ENCODE measurements around the gene PRODH2.

The PRODH2 gene

GRCh38 chr19:35759697-35760096 is 52.9 kb downstream of the PRODH2 start:
- Histone ChIP-seq H3K4me1 (ENCODE audit: control insufficient read depth in 5 of 5, insufficient read depth in 5 of 5, low read length in 5 of 5) (peaks cover 0 to 43% (median 34%) of the 10 kb centered on the region in 5 donors), H3K27me3 (ENCODE audit: control insufficient read depth in 5 of 5, insufficient read depth in 4 of 5, low read length in 5 of 5) (no peaks in the 10 kb centered on the region), H3K9me3 (ENCODE audit: control insufficient read depth in 5 of 5, low read length in 5 of 5) (peaks cover 0 to 2% (median 0%) of the 10 kb centered on the region in 5 donors), H3K27ac (ENCODE audit: low read depth, low read length) (no peak overlapping the region), H3K9ac (ENCODE audit: low read length in 5 of 5) (no peak overlapping the region), H3K36me3 (ENCODE audit: control insufficient read depth in 5 of 5, insufficient read depth in 5 of 5, low read length in 5 of 5) (peaks cover 0 to 22% (median 15%) of the 10 kb centered on the region in 5 donors), H3K4me3 (ENCODE audit: low read depth in 1 of 5, low read length in 5 of 5) (no peak overlapping the region)

GRCh38 chr19:35757749-35758608 is 54.7 kb downstream of the PRODH2 start, which contains the start of gene PROSER3:
PROSER3 (plus strand) TSS chr19:35758176; CDS start chr19:35758216, 40 bp downstream.
- peak within 1 kb of the TSS; percentile 98 to 99 (median 99) for H3K4me3 ChIP-seq (ENCODE audit: low read depth in 1 of 5, low read length in 5 of 5)
- H3K4me1 ChIP-seq (ENCODE audit: control insufficient read depth in 5 of 5, insufficient read depth in 5 of 5, low read length in 5 of 5): peaks cover 0 to 52% (median 45%) of the 10 kb centered on the region in 5 donors

DNA sequence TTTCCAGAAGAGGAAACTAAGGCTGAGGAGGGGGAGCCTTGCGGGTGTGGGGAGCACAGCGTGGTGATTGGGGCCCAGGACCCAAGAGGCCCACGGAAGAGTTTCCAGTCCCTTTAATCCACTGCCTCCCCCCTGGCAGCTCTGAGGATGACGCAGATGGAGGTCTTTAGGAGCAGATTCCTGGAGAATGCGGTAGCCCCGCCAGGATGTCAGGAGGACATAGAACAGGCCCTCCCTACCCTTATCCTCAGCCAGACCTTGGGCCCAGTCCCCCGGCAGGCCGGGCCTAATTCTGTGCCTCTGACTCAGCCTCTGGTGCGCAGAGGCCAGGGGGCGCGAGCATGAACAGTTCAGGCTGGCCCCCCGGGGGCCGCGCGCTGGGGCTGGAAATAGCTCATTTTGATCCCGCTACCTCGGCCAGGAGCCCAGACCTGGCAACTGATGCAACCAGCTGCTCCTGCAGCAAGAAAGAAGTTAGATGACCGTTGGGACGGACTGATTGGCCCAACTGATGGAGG is 55.4 kb downstream of the PRODH2 start:
- H3K36me3 ChIP-seq (ENCODE audit: control insufficient read depth in 5 of 5, insufficient read depth in 5 of 5, low read length in 5 of 5): peaks cover 0 to 36% (median 28%) of the 10 kb centered on the region in 5 donors
- H3K4me1 ChIP-seq (ENCODE audit: control insufficient read depth in 5 of 5, insufficient read depth in 5 of 5, low read length in 5 of 5): peaks cover 0 to 54% (median 45%) of the 10 kb centered on the region in 5 donors
- H3K9me3 ChIP-seq (ENCODE audit: control insufficient read depth in 5 of 5, low read length in 5 of 5): peaks cover 0 to 2% (median 0%) of the 10 kb centered on the region in 5 donors
- H3K27me3 ChIP-seq (ENCODE audit: control insufficient read depth in 5 of 5, insufficient read depth in 4 of 5, low read length in 5 of 5): no peaks in the 10 kb centered on the region
- H3K9ac ChIP-seq (ENCODE audit: low read length in 5 of 5): peak overlapping the region; percentile 26 to 92 (median 71)
- H3K4me3 ChIP-seq (ENCODE audit: low read depth in 1 of 5, low read length in 5 of 5): peak overlapping the region; percentile 40 to 99 (median 98)
- H3K27ac ChIP-seq (ENCODE audit: low read depth, low read length): peak overlapping the region; percentile 96

More at GRCh38 chr19:35757749-35758608, 54.7 kb downstream of the PRODH2 start, which contains the start of gene PROSER3:
- peak within 1 kb of the TSS; percentile 73 to 92 (median 90) for H3K9ac ChIP-seq (ENCODE audit: low read length in 5 of 5)
- H3K27me3 ChIP-seq (ENCODE audit: control insufficient read depth in 5 of 5, insufficient read depth in 4 of 5, low read length in 5 of 5): no peaks in the 10 kb centered on the region
- peaks cover 0 to 2% (median 0%) of the 10 kb centered on the region in 5 donors for H3K9me3 ChIP-seq (ENCODE audit: control insufficient read depth in 5 of 5, low read length in 5 of 5)
- H3K36me3 ChIP-seq (ENCODE audit: control insufficient read depth in 5 of 5, insufficient read depth in 5 of 5, low read length in 5 of 5): peaks cover 0 to 32% (median 21%) of the 10 kb centered on the region in 5 donors
- peak within 1 kb of the TSS; percentile 96 for H3K27ac ChIP-seq (ENCODE audit: low read depth, low read length)

- H3K9me3 ChIP-seq (ENCODE audit: control insufficient read depth in 5 of 5, low read length in 5 of 5): peaks cover 0 to 2% (median 0%) of the 10 kb centered on the region in 5 donors
- no peaks in the 10 kb centered on the region for H3K27me3 ChIP-seq (ENCODE audit: control insufficient read depth in 5 of 5, insufficient read depth in 4 of 5, low read length in 5 of 5)
- peak within 1 kb of the TSS; percentile 96 for H3K27ac ChIP-seq (ENCODE audit: low read depth, low read length)
- H3K4me3 ChIP-seq (ENCODE audit: low read depth in 1 of 5, low read length in 5 of 5): peak within 1 kb of the TSS; percentile 71 to 99 (median 98)
- peak within 1 kb of the TSS; percentile 35 to 92 (median 71) for H3K9ac ChIP-seq (ENCODE audit: low read length in 5 of 5)
- H3K36me3 ChIP-seq (ENCODE audit: control insufficient read depth in 5 of 5, insufficient read depth in 5 of 5, low read length in 5 of 5): peaks cover 0 to 36% (median 28%) of the 10 kb centered on the region in 5 donors
- H3K4me1 ChIP-seq (ENCODE audit: control insufficient read depth in 5 of 5, insufficient read depth in 5 of 5, low read length in 5 of 5): peaks cover 0 to 59% (median 45%) of the 10 kb centered on the region in 5 donors
Measured at GRCh38 chr19:35756377-35757230, 56.0 kb downstream of the PRODH2 start, which contains the start of gene HSPB6. HSPB6 (minus strand) TSS chr19:35757029; CDS start chr19:35757008, 21 bp downstream.

- Histone ChIP-seq H3K27ac (ENCODE audit: low read depth, low read length) (peak overlapping the region; percentile 96), H3K9me3 (ENCODE audit: control insufficient read depth in 5 of 5, low read length in 5 of 5) (peaks cover 0 to under 1% (median 0%) of the 10 kb centered on the region in 5 donors), H3K27me3 (ENCODE audit: control insufficient read depth in 5 of 5, insufficient read depth in 4 of 5, low read length in 5 of 5) (no peaks in the 10 kb centered on the region), H3K9ac (ENCODE audit: low read length in 5 of 5) (peak overlapping the region; percentile 35 to 92 (median 71)), H3K36me3 (ENCODE audit: control insufficient read depth in 5 of 5, insufficient read depth in 5 of 5, low read length in 5 of 5) (peaks cover 0 to 30% (median 26%) of the 10 kb centered on the region in 5 donors), H3K4me3 (ENCODE audit: low read depth in 1 of 5, low read length in 5 of 5) (peak overlapping the region; percentile 71 to 99 (median 98)), H3K4me1 (ENCODE audit: control insufficient read depth in 5 of 5, insufficient read depth in 5 of 5, low read length in 5 of 5) (peaks cover 0 to 59% (median 45%) of the 10 kb centered on the region in 5 donors)
Measured at GRCh38 chr19:35755550-35756376, 56.9 kb downstream of the PRODH2 start.

DNA sequence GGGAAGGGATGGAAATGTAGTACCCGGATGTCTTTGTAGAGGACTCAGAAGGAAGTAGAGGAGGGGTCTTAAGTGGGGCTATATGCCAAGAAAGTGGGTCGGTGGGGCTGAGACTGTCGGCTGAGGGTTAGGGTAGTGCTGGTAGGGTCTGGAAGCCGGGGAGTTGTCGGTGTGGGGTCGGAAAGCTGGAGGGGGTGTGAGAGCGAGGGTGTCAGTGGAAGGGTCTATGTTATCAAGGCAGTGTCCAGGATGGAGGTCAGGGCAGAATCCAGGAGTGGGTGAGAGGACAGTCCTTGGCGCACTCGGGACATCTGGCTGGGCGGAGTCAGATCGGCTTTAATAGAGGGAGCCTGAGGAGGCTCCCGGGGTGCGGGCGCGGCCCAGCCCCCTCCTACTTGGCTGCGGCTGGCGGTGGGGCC is 57.5 kb downstream of the PRODH2 start:
- peak overlapping the region in 1 of 5 donors; percentile 11 for H3K9ac ChIP-seq (ENCODE audit: low read length in 5 of 5)
- peak overlapping the region; percentile 96 for H3K27ac ChIP-seq (ENCODE audit: low read depth, low read length)
- H3K9me3 ChIP-seq (ENCODE audit: control insufficient read depth in 5 of 5, low read length in 5 of 5): no peaks in the 10 kb centered on the region
- peak overlapping the region in 4 of 5 donors; percentile 54 to 99 (median 84) for H3K4me3 ChIP-seq (ENCODE audit: low read depth in 1 of 5, low read length in 5 of 5)
- peaks cover 0 to 60% (median 45%) of the 10 kb centered on the region in 5 donors for H3K4me1 ChIP-seq (ENCODE audit: control insufficient read depth in 5 of 5, insufficient read depth in 5 of 5, low read length in 5 of 5)
- peaks cover 0 to 30% (median 26%) of the 10 kb centered on the region in 5 donors for H3K36me3 ChIP-seq (ENCODE audit: control insufficient read depth in 5 of 5, insufficient read depth in 5 of 5, low read length in 5 of 5)
- H3K27me3 ChIP-seq (ENCODE audit: control insufficient read depth in 5 of 5, insufficient read depth in 4 of 5, low read length in 5 of 5): no peaks in the 10 kb centered on the region

GRCh38 chr19:35754370-35755130 is 58.1 kb downstream of the PRODH2 start:
- Histone ChIP-seq H3K4me3 (ENCODE audit: low read depth in 1 of 5, low read length in 5 of 5) (peak overlapping the region in 2 of 5 donors; percentile 54 to 99), H3K27me3 (ENCODE audit: control insufficient read depth in 5 of 5, insufficient read depth in 4 of 5, low read length in 5 of 5) (no peaks in the 10 kb centered on the region), H3K9me3 (ENCODE audit: control insufficient read depth in 5 of 5, low read length in 5 of 5) (no peaks in the 10 kb centered on the region), H3K9ac (ENCODE audit: low read length in 5 of 5) (peak overlapping the region in 1 of 5 donors; percentile 35), H3K27ac (ENCODE audit: low read depth, low read length) (peak overlapping the region; percentile 96), H3K36me3 (ENCODE audit: control insufficient read depth in 5 of 5, insufficient read depth in 5 of 5, low read length in 5 of 5) (peaks cover 0 to 30% (median 26%) of the 10 kb centered on the region in 5 donors), H3K4me1 (ENCODE audit: control insufficient read depth in 5 of 5, insufficient read depth in 5 of 5, low read length in 5 of 5) (peaks cover 0 to 62% (median 49%) of the 10 kb centered on the region in 5 donors)

GRCh38 chr19:35753634-35754369 is 58.8 kb downstream of the PRODH2 start:
- H3K9ac ChIP-seq (ENCODE audit: low read length in 5 of 5): peak overlapping the region in 2 of 5 donors; percentile 18 to 21
- no peak overlapping the region for H3K4me3 ChIP-seq (ENCODE audit: low read depth in 1 of 5, low read length in 5 of 5)
- no peaks in the 10 kb centered on the region for H3K27me3 ChIP-seq (ENCODE audit: control insufficient read depth in 5 of 5, insufficient read depth in 4 of 5, low read length in 5 of 5)
- H3K4me1 ChIP-seq (ENCODE audit: control insufficient read depth in 5 of 5, insufficient read depth in 5 of 5, low read length in 5 of 5): peaks cover 4 to 62% (median 50%) of the 10 kb centered on the region in 5 donors
- peaks cover 0 to 30% (median 26%) of the 10 kb centered on the region in 5 donors for H3K36me3 ChIP-seq (ENCODE audit: control insufficient read depth in 5 of 5, insufficient read depth in 5 of 5, low read length in 5 of 5)
- no peaks in the 10 kb centered on the region for H3K9me3 ChIP-seq (ENCODE audit: control insufficient read depth in 5 of 5, low read length in 5 of 5)
- peak overlapping the region; percentile 96 for H3K27ac ChIP-seq (ENCODE audit: low read depth, low read length)
